ENCODE measurements around the gene MAD1L1.
"Not testable (repeated sequence)": the region's sequence is repeated elsewhere in the genome, so short reads cannot be mapped to it uniquely, and the experiment has no call there.

The MAD1L1 gene

GRCh38 chr7:2080477-2080876 lies 152.3 kb downstream of the MAD1L1 start:
- no peak for DNase-seq

DNA sequence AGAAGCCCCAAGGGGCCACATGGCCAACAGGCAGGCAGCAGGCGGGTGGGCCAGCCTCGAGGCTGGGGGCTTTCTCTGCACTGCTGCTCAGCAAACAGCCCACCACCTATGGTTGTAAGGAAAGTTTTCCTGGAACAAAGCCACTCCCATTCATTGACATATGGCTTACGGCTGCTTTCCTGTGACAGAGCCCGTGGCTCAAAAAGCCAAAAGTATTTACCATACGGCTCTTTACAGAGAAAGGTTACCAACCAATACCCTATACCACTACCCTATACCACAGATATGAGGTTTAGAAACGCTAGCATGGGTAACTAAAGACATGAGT lies 152.7 kb downstream of the MAD1L1 start:
- no peak for DNase-seq

- no peak for DNase-seq
Observed at GRCh38 chr7:2079332-2080059, 153.2 kb downstream of the MAD1L1 start.

GRCh38 chr7:2078899-2079298 lies 153.8 kb downstream of the MAD1L1 start:
- no peak for DNase-seq

DNA sequence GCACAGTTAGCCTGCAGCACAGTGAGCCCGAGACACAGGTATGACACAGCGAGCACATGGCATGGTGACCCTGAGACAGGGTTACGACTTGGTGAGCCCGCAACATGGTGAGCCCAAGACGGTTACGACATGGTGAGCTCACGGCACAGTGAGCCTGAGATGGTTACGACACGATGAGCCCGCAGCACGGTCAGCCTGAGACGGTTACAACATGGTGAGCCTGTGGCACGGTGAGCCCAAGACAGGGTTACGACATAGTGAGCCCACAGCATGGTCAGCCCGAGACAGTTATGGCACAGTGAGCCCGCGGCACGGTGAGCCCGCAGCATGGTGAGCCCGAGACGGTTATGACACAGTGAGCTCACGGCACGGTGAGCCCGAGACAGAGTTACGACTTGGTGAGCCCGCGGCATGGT lies 156.1 kb downstream of the MAD1L1 start:
- no peak for DNase-seq

GRCh38 chr7:2075811-2076210 lies 156.9 kb downstream of the MAD1L1 start:
- DNase-seq: no peak

GRCh38 chr7:2074691-2075090 lies 158.1 kb downstream of the MAD1L1 start:
- DNase-seq: no peak

GRCh38 chr7:2072798-2073197 lies 159.9 kb downstream of the MAD1L1 start:
- no peak for DNase-seq

DNA sequence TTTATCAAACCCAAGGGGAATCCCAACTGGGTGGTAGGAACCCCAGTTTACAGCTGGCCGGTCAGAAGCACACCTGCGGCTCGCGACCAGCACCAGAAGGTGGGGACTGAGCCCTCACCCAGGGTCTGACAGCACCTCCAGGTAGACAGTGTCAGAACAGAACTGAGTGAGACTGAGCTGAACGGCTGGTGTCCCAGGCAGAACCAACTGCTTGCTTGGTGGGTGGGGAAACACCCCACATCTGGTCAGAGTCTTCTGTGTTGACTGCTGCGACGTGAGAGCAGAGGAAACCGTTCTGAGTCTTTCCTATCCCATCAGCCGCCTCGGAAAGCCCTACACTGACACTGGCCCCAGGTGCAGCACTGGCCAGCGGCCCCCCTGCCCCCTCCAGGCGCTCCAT lies 160.7 kb downstream of the MAD1L1 start:
- DNase-seq: no peak

DNA sequence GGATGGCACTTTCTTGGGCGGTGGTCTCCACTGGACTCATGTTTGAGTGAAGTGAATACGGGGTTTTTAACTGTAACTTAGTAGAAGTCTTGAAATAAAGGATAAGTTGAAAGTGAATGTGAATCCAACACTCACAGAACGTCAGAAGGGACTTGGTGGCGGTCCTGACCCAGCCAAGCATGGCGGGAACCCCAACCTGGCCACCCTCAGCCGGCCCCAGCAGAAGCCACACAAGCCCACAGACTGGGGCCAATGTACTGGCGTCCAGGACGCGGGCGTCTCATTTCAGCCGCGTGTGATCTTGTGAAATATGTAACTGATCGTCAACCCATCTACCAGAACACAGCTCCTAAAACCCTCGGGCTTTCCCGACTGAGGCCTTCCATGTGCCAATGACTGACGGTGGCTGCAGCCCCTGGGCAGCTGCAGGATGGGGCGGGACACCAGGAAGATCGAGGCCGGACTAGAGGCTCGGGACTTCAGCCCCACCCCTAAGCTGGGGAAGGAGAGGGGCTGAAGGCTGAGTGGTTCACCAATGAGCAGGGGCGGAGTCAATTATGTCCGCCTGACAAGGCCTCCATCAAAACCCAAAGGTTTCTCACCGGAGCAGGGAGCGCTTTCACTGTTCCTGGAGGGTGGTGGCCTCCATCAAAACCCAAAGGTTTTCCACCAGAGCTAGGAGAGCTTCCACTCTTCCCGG lies 161.5 kb downstream of the MAD1L1 start:
- DNase-seq: no peak

DNA sequence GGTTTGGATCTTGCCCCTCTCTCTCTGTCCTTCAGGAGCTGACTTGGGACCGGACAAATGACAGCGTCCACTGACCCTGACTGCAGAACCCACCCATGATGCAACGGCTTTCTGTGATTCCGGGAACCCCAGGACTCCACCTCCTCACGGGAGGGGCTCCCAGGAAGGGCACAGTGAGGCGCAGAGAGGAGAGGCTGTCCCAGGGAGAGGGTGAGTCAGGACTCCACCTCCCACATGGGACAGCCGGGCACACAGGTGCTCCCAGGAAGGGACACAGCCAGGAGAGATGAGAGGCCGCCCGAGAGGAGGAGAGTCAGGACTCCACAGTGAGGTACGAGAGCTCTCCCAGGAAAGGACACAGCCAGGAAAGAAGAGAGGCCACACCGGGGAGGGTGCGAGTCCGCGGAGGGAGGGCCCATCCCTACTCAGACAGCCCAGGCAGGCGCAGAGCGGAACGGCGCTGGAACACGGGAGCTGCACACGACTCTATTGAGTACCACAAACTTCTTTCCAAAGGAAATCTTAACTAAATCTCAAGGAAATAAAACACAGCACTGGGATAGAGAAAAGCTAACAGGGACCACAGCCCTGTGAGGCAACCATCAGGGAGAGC lies 162.5 kb downstream of the MAD1L1 start:
- no peak for DNase-seq

DNA sequence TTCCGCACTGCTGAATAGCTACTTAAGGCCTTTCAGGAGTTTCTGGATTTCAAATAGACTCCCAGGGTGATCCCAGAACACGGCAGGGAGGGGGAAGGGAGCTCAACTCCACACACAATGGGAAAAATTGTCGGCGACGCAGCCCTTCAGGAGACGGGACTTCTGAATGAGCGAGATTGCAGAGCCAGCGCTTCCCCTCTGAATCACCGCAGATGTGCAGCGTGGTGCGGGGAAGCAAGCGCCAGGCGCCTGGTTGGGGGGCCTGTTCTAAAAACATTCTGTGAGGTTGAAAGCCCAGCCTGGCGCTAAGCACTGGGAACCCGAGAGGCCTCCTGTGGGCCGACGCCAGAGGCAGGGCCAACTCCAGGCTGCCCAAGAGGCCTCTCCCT lies 163.3 kb downstream of the MAD1L1 start:
- no peak for DNase-seq

GRCh38 chr7:2068693-2069471 lies 163.9 kb downstream of the MAD1L1 start:
- DNase-seq: no peak

DNA sequence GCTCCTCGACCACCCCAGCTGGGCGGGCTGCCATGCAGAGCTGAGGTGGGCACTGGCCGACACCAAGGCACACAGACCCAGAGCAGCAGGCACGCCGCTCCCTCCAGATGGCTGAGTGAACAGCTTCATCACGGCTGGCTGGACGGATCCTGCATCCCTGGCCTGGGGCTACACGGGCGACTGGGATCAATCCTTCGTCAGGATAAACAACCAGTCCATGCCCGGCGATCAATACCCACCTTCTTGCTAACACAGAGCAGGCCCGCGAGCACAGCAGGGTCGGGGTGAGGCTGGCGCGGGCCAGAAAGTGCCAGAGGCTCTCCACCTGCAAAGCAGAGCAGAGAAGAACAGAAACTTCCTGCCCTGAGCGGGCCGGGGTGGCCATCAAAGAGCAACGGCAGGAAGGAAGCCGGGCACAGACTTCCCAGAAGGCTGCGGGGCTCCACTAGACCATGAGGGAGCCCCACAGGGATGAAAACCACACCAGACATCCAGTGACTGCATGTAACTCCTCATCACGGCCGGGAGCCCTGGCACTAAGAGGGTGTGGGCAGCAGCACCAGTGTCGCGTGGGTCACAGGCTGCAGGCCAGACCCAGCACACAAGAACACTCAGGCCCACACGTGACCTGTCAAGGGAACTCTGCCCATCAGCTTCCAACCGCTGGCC lies 166.4 kb downstream of the MAD1L1 start:
- DNase-seq: peak; percentile 24

GRCh38 chr7:2065528-2065927 lies 167.2 kb downstream of the MAD1L1 start:
- DNase-seq: no peak

DNA sequence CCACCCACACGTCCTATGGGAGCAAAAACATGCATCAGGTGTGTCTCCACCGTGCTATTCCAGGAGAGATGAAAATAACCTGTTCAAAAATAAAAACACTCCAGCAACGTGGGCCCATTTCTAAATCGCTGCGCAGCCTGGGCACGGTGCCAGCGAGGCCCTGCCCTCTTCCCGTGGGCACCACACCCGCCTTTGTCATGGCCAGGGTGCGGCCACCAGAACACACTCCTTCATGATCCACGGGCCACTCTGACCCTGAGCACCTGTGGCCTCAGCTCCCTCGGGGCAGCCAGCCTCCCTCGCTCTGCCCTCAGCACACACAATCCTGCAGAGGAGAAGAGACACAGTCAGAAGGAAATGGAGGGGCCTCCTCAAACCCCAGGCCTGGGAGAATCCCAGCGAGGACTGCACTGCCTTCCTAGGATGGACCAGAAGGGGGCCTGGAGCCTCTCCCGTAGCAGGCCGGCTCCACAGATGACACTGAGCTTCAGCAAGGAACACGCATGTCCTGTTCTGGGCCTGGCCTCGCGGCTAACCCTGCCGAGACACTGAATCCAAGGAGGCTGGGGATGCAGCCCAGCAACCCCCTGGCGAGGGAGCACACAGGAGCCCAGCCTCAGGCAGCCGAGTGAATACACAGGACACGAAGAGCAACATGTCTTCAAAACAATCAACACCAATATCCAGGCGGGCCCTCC lies 169.0 kb downstream of the MAD1L1 start:
- DNase-seq: no peak

DNA sequence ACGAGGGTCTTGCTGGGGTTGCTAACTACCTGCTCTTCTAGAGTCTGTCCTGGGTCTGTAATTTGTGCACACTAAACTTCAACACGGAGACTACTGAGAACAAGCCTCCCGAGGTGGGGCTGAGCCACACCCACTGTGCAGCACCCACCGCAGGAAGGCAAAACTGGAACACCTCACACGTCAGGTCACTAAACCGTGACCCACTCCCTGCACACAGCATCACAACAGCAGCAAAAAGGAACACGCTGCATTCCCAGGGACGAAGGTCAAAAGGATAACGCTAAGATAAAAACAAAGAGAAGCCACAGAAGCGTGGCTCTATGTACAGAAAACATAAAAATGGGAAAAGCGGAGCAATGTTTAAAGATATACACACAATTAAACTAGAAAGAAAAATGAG lies 170.1 kb downstream of the MAD1L1 start:
- no peak for DNase-seq

- DNase-seq: no peak
Observed at GRCh38 chr7:2060701-2061100, 172.0 kb downstream of the MAD1L1 start.

- no peak for DNase-seq
Observed at GRCh38 chr7:2059964-2060700, 172.6 kb downstream of the MAD1L1 start.

DNA sequence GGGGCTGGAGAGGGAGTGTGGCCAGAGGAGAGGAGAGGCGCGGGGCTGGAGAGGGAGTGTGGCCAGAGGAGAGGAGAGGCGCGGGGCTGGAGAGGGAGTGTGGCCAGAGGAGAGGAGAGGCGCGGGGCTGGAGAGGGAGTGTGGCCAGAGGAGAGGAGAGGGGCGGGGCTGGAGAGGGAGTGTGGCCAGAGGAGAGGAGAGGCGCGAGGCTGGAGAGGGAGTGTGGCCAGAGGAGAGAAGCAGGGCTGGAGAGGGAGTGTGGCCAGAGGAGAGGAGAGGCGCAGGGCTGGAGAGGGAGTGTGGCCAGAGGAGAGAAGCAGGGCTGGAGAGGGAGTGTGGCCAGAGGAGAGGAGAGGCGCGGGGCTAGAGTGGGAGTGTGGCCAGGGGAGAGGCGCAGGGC lies 174.5 kb downstream of the MAD1L1 start:
- DNase-seq: not testable (repeated sequence)

DNA sequence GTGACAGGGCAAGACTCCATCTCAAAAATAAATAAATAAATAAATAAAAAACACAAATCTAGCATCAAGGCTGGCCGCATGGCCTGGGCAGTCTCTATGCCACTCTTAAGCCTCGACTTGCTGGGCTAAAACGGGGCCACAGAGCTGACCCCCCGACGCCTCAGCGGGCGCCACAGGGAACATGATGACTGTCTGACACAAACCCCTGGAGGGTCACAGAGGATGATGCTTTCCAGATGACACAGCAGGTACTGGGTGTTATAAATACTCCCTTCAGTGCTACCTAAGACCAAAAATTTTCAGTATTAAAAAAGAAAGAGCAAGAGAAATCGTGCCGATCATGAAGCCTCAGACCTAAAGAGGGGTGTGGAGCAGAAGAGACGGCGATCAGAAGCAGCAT lies 176.8 kb downstream of the MAD1L1 start:
- no peak for DNase-seq

GRCh38 chr7:2054927-2055326 lies 177.8 kb downstream of the MAD1L1 start:
- DNase-seq: no peak
